ENCODE results near the gene EPN2. TPM values are rescaled to one million over a fixed set of nuclear protein-coding genes. Genes with fewer than 3 reads are reported as not detected.

The EPN2 gene
- total RNA-seq, 2 donors from 2014 or later = 28.8 to 67.7 TPM

GRCh38 chr17:19284005-19284959 is 47.1 kb downstream of the EPN2 start:
- peak overlapping the region in 1 of 2 donors; percentile 16 for H3K27ac ChIP-seq
- no peaks in the 10 kb centered on the region for H3K9me3 ChIP-seq
- TF ChIP-seq, protein P1, sequence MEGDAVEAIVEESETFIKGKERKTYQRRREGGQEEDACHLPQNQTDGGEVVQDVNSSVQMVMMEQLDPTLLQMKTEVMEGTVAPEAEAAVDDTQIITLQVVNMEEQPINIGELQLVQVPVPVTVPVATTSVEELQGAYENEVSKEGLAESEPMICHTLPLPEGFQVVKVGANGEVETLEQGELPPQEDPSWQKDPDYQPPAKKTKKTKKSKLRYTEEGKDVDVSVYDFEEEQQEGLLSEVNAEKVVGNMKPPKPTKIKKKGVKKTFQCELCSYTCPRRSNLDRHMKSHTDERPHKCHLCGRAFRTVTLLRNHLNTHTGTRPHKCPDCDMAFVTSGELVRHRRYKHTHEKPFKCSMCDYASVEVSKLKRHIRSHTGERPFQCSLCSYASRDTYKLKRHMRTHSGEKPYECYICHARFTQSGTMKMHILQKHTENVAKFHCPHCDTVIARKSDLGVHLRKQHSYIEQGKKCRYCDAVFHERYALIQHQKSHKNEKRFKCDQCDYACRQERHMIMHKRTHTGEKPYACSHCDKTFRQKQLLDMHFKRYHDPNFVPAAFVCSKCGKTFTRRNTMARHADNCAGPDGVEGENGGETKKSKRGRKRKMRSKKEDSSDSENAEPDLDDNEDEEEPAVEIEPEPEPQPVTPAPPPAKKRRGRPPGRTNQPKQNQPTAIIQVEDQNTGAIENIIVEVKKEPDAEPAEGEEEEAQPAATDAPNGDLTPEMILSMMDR (IDR thresholded peaks at IDR 0.05) = no peak
- TF ChIP-seq POLR2AphosphoS5 (IDR thresholded peaks at IDR 0.05) (no peak), POLR2A (IDR thresholded peaks at IDR 0.05) (no peak)
- no peak overlapping the region for H3K4me3 ChIP-seq
- peaks cover 10% of the 10 kb centered on the region for H3K4me1 ChIP-seq (replicated peaks)
- no peaks in the 10 kb centered on the region for H3K36me3 ChIP-seq
- DNase-seq (ENCODE audit: low spot score) = no peak
- intact Hi-C loops (cut with DNase I) = no loop called here
- 89% methylated on average over 3 of the region's 3 CpGs for WGBS
- no peaks in the 10 kb centered on the region for H3K27me3 ChIP-seq (replicated peaks; ENCODE audit: insufficient read depth)

DNA sequence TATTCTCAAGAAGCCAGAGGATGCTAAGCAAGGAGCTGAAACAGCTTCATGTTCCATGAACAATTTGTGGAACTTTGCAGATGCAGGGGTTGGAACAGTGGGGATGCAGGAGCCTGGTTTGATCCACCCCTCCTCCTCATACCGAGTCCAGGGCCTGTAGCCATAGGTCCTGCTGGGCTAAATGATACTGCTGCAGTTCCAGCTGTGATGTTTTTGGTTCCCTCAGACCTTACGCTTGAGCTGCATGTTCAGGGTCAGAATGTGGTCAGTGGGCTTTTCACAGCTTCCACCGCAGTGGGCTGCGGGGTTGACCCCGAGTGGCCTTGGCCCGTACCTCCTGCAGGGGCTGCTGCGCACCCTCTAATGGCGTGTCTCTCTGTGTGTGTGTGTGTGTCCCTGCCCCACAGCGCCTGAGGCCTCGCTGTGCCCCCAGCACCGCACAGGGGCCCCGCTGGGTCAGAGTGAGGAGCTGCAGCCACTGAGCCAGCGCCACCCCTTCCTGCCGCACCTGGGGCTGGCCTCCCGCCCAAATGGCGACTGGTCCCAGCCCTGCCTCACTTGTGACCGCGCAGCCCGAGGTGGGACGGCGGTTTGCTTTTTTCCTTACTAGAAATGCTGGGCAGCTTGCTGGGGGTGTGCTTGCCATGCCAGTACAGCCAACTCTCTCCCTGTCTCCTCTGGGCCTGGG is 48.2 kb downstream of the EPN2 start:
- no peaks in the 10 kb centered on the region for H3K36me3 ChIP-seq
- DNase-seq (ENCODE audit: low spot score) = no peak
- H3K4me1 ChIP-seq (replicated peaks) = peaks cover 10% of the 10 kb centered on the region
- H3K9me3 ChIP-seq = no peaks in the 10 kb centered on the region
- intact Hi-C loops (cut with DNase I) = no loop called here
- peak overlapping the region in 1 of 2 donors; percentile 41 for H3K27ac ChIP-seq
- no peaks in the 10 kb centered on the region for H3K27me3 ChIP-seq (replicated peaks; ENCODE audit: insufficient read depth)
- 95% methylated on average over 11 of the region's 21 CpGs for WGBS
- TF ChIP-seq, protein P1 (IDR thresholded peaks at IDR 0.05) = no peak
- TF ChIP-seq POLR2A (IDR thresholded peaks at IDR 0.05) (no peak), POLR2AphosphoS5 (IDR thresholded peaks at IDR 0.05) (no peak)
- no peak overlapping the region for H3K4me3 ChIP-seq

DNA sequence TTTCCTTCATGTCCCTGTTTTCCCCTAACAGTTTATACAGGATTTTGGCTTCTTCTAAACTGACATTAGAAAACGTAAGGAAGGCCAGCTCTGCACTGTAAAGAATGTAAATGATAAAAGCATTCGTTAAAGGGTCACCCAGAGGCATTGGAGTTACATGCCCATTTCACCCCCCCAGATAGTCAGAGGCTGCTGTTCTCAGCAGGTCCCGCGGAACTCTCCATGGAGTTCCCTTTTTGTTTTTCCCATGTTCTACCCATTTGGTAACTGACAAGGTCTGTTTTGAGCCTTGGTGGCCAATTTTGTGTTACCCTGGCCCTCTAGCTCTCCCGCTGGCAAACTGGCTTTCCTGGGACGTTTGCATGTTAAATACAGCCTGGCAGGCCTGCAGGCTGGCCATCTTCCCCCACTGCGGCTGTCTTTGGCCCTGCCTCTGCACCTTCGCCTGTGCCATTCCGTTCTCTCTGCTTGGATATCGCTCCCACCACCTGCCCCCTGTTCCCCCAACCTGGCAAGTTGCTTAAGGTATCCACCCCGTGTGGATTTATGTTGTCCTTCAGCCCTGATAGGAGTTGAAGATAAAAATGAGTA is 49.7 kb downstream of the EPN2 start:
- WGBS = 39% methylated on average over 11 of the region's 11 CpGs
- Histone ChIP-seq H3K36me3 (no peaks in the 10 kb centered on the region), H3K27ac (peak overlapping the region; percentile 28 to 61), H3K4me3 (no peak overlapping the region), H3K4me1 (replicated peaks) (peaks cover 10% of the 10 kb centered on the region), H3K27me3 (replicated peaks; ENCODE audit: insufficient read depth) (no peaks in the 10 kb centered on the region), H3K9me3 (no peaks in the 10 kb centered on the region)
- intact Hi-C loops (cut with DNase I) = no loop called here
- DNase-seq (ENCODE audit: low spot score) = no peak
- TF ChIP-seq, protein P1 (IDR thresholded peaks at IDR 0.05) = no peak
- TF ChIP-seq POLR2AphosphoS5 (IDR thresholded peaks at IDR 0.05) (no peak), POLR2A (IDR thresholded peaks at IDR 0.05) (no peak)

GRCh38 chr17:19287651-19288050 is 50.5 kb downstream of the EPN2 start:
- Histone ChIP-seq H3K9me3 (no peaks in the 10 kb centered on the region), H3K36me3 (no peaks in the 10 kb centered on the region), H3K27ac (no peak overlapping the region), H3K4me3 (no peak overlapping the region), H3K4me1 (replicated peaks) (peaks cover 10% of the 10 kb centered on the region), H3K27me3 (replicated peaks; ENCODE audit: insufficient read depth) (no peaks in the 10 kb centered on the region)
- 73% methylated on average over 2 of the region's 2 CpGs for WGBS
- DNase-seq (ENCODE audit: low spot score) = no peak
- TF ChIP-seq, protein P1 (IDR thresholded peaks at IDR 0.05) = no peak
- TF ChIP-seq POLR2A (IDR thresholded peaks at IDR 0.05) (no peak), POLR2AphosphoS5 (IDR thresholded peaks at IDR 0.05) (no peak)
- intact Hi-C loops (cut with DNase I) = no loop called here
